GM12878 (cell line): Measurements from ENCODE around the gene GTF3A. TPM values are rescaled to one million over a fixed set of nuclear protein-coding genes. Genes with fewer than 3 reads are reported as not detected.

Source experiments
- ATAC-seq: fragments of 200-7000 bp; cut with Tn5 transposase; 3 replicates; pipeline ENCODE4 v1.9.1; 2020; ENCODE audit warnings: mild to moderate bottlenecking, moderate library complexity
- BruUV-seq: library from RNA; stranded (reverse); fragments of 400-500 nt; replicated peaks from 2 replicates; lab custom pipeline; 2021; lab: Mats Ljungman, UMichigan
- CTCF ChIA-PET: fragments of 300-600 bp; sonication (Branson Sonifier 250); formaldehyde crosslinking; extraction: SDS; loops from one replicate; lab custom pipeline; 2021; ENCODE audit warnings: inconsistent platforms; lab: Yijun Ruan, JAX
- POLR2A ChIA-PET: fragments of 350-600 bp; formaldehyde crosslinking; extraction: SDS; loops from one replicate; lab custom pipeline; 2021; ENCODE audit warnings: inconsistent platforms; lab: Charles Lee
- RAD21 ChIA-PET: fragments of 300-600 bp; sonication (Branson Sonifier 250); formaldehyde crosslinking; loops from one replicate; lab custom pipeline; 2023; ENCODE audit warnings: antibody characterized with exemption; ENCODE audit not compliant: unreplicated experiment; lab: Charles Lee
- SMC1A ChIA-PET: fragments of 300-600 bp; sonication (Branson Sonifier 250); formaldehyde crosslinking; loops from one replicate; lab custom pipeline; 2023; ENCODE audit not compliant: unreplicated experiment, uncharacterized antibody; lab: Charles Lee
- DNase-seq: peaks from one replicate; pipeline ENCODE4 v3.0.0-alpha.2; 2011; ENCODE audit warnings: low read depth, low spot score
- FAIRE-seq: peaks from 3 replicates; lab custom pipeline; 2011; peaks lifted over from hg19 to GRCh38; lab: Jason Lieb, UNC
- H2AFZ ChIP-seq: 2 replicates; pipeline ENCODE4 v1.6.0; 2011; ENCODE audit warnings: low read depth, low read length, control low read depth; ENCODE audit not compliant: control insufficient read depth
- H3K27ac ChIP-seq: 2 replicates; pipeline ENCODE4 v1.5.1; 2011; ENCODE audit warnings: control low read depth; ENCODE audit not compliant: control insufficient read depth, insufficient read depth
- H3K27me3 ChIP-seq, 2 experiments: replicated peaks in 1 of 2; 2 replicates each; pipeline versions ENCODE4 v1.6.0 to v1.6.1; 2011; ENCODE audit warnings: low read length in 1 of 2; ENCODE audit not compliant: control insufficient read depth in 2 of 2, insufficient read depth in 2 of 2
- H3K36me3 ChIP-seq, 2 experiments: 2 replicates each; pipeline ENCODE4 v1.5.1; 2011; ENCODE audit warnings: low read length in 1 of 2; ENCODE audit not compliant: control insufficient read depth in 2 of 2, insufficient read depth in 2 of 2
- H3K4me1 ChIP-seq: 2 replicates; pipeline ENCODE4 v1.6.1; 2011; ENCODE audit warnings: mild to moderate bottlenecking, low read length, moderate library complexity, mixed read lengths; ENCODE audit not compliant: control insufficient read depth, insufficient read depth
- H3K4me2 ChIP-seq: 2 replicates; pipeline ENCODE4 v1.6.0; 2011; ENCODE audit warnings: control low read depth; ENCODE audit not compliant: control insufficient read depth, insufficient read depth
- H3K4me3 ChIP-seq: fragments of 200-600 bp; sonication (generic); 2 replicates; pipeline ENCODE4 v1.5.1; 2016
- H3K79me2 ChIP-seq: 2 replicates; pipeline ENCODE4 v1.6.0; 2011; ENCODE audit warnings: low read length; ENCODE audit not compliant: control insufficient read depth, insufficient read depth
- H3K9ac ChIP-seq: 2 replicates; pipeline ENCODE4 v1.8.0; 2011; ENCODE audit warnings: low read length, control low read depth, mixed read lengths; ENCODE audit not compliant: control insufficient read depth, insufficient read depth
- H3K9me3 ChIP-seq: replicated peaks from 3 replicates; pipeline ENCODE4 v1.5.1; 2011; ENCODE audit warnings: mild to moderate bottlenecking, low read length; ENCODE audit not compliant: control insufficient read depth, insufficient read depth
- H4K20me1 ChIP-seq: 2 replicates; pipeline ENCODE4 v1.6.0; 2011; ENCODE audit not compliant: control insufficient read depth, insufficient read depth
- BCLAF1 ChIP-seq: fragments of 450-650 bp; IDR thresholded peaks from 2 replicates; pipeline ENCODE4 v1.6.1; 2017; ENCODE audit warnings: antibody characterized with exemption, mild to moderate bottlenecking, moderate library complexity
- EED ChIP-seq: sonication (generic); IDR thresholded peaks from 2 replicates; pipeline ENCODE4 v1.6.1; 2016; ENCODE audit warnings: antibody characterized with exemption, low read depth
- FOXM1 ChIP-seq: IDR thresholded peaks from 2 replicates; pipeline ENCODE4 v1.6.1; 2012; ENCODE audit warnings: low read depth, mild to moderate bottlenecking, inconsistent platforms, low read length, moderate library complexity
- KLF5 ChIP-seq: fragments of 450-650 bp; IDR thresholded peaks from 2 replicates; pipeline ENCODE4 v1.6.1; 2014; ENCODE audit warnings: mild to moderate bottlenecking; ENCODE audit not compliant: partially characterized antibody
- MYB ChIP-seq: fragments of 150-350 bp; IDR thresholded peaks from 2 replicates; pipeline ENCODE4 v1.6.1; 2014; ENCODE audit warnings: mild to moderate bottlenecking, low read depth, low read length, borderline replicate concordance
- WGBS: methylation state at CpG from one replicate; pipeline ENCODE4 v1.1.6; 2016; ENCODE audit warnings: low lambda C conversion rate; ENCODE audit not compliant: insufficient replicate concordance, insufficient coverage; ENCODE audit errors: missing lambda C conversion rate; 5-methylcytosine and 5-hydroxymethylcytosine counted together
- in situ Hi-C: fragments of 300-500 bp; cut with MboI; formaldehyde crosslinking; loops from 9 replicates; pipeline ENCODE4 v1.14.3; 2018; ENCODE audit warnings: mixed read lengths
- intact Hi-C: fragments of 100-400 bp; cut with micrococcal nuclease; formaldehyde crosslinking; loops from one replicate; pipeline ENCODE4 v1.14.2; 2022; ENCODE audit not compliant: unreplicated experiment
- polyA plus RNA-seq, 11 experiments: library from polyadenylated mRNA; depleted of rRNA in 4 of 11; unstranded in 6 of 11; stranded (reverse) in 5 of 11; fragments of >200 nt; fragmentation: Nextera tagmentation in 4 of 11; fragmentation: Illumina TruSeq in 1 of 11; extraction: Ambion mirVana in 4 of 11; extraction: Trizol in 1 of 11; gene quantifications; 1 replicate in 1 of 11; 2 replicates in 10 of 11; pipeline versions ENCODE4 v1.2.1 to v1.2.3, GENCODE V29; 2011 to 2016; ENCODE audit warnings: inconsistent platforms in 2 of 11, missing spikeins in 2 of 11, low read depth in 1 of 11
- total RNA-seq, 4 experiments: library from RNA; depleted of rRNA in 3 of 4; stranded (reverse); fragments of >200 nt in 3 of 4; fragmentation: Illumina TruSeq in 1 of 4; extraction: Trizol in 1 of 4; gene quantifications; 2 replicates each; pipeline versions ENCODE4 v1.2.1 to v1.2.3, GENCODE V29; 2013 to 2021
- TF ChIP-seq, protein P1 (sequence below): IDR thresholded peaks from 2 replicates; pipeline ENCODE4 v1.6.1; 2012; ENCODE audit warnings: low read length, inconsistent platforms
- TF ChIP-seq, protein P2 (sequence below): fragments of 450-650 bp; IDR thresholded peaks from 2 replicates; pipeline ENCODE4 v1.6.1; 2016; ENCODE audit warnings: mild to moderate bottlenecking

The GTF3A gene
- total and polyA plus RNA-seq, 10 of the 15 experiments (the other 5 are each of a cell fraction or from before 2014, with no cell fraction given): 74.2 to 524 (median 216) TPM

- H3K4me2 ChIP-seq: peak overlapping the region; percentile 98
- no peaks in the 10 kb centered on the region for H3K36me3 ChIP-seq
- ATAC-seq (no peak), DNase-seq (no peak), FAIRE-seq (no peak)
- peak overlapping the region; percentile 88 for H2AFZ ChIP-seq
- BruUV-seq: TSS peak; percentile 77
- peaks cover 22% of the 10 kb centered on the region for H3K79me2 ChIP-seq
- H3K9ac ChIP-seq: peak overlapping the region; percentile 91
- no peaks in the 10 kb centered on the region for H4K20me1 ChIP-seq
- H3K27me3 ChIP-seq: no peaks in the 10 kb centered on the region
- RAD21 ChIA-PET: interaction anchor here (1.2 to 4.8 kb wide), 2 partner anchors 9 to 23 kb away, joined by 3 to 32 read pairs; partner anchors contain the start of gene GTF3A
- intact Hi-C loops (no loop called here), in situ Hi-C loops (no loop called here)
- SMC1A ChIA-PET: interaction anchor here (3.6 kb wide), 1 partner anchor 22 kb away, joined by 41 read pairs; the partner anchor contains the start of gene GTF3A
- CTCF ChIA-PET: interaction anchor here (6.0 kb wide), 1 partner anchor 23 kb away, joined by 30 read pairs; the partner anchor contains the start of gene GTF3A
- H3K4me1 ChIP-seq: peaks cover 11% of the 10 kb centered on the region
- WGBS: 64% methylated on average over 15 of the region's 15 CpGs
- POLR2A ChIA-PET: interaction anchor here (1.6 to 2.6 kb wide), 3 partner anchors 22 to 172 kb away, joined by 4 to 16 read pairs (median 6); partner anchors contain the start of genes GTF3A and LNX2
- TF ChIP-seq EED: no peak
- TF ChIP-seq KLF5: no peak
- TF ChIP-seq FOXM1: no peak
- TF ChIP-seq MYB: no peak
- no peak for TF ChIP-seq BCLAF1
- TF ChIP-seq, protein P1, sequence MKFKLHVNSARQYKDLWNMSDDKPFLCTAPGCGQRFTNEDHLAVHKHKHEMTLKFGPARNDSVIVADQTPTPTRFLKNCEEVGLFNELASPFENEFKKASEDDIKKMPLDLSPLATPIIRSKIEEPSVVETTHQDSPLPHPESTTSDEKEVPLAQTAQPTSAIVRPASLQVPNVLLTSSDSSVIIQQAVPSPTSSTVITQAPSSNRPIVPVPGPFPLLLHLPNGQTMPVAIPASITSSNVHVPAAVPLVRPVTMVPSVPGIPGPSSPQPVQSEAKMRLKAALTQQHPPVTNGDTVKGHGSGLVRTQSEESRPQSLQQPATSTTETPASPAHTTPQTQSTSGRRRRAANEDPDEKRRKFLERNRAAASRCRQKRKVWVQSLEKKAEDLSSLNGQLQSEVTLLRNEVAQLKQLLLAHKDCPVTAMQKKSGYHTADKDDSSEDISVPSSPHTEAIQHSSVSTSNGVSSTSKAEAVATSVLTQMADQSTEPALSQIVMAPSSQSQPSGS: no peak
- TF ChIP-seq, protein P2, sequence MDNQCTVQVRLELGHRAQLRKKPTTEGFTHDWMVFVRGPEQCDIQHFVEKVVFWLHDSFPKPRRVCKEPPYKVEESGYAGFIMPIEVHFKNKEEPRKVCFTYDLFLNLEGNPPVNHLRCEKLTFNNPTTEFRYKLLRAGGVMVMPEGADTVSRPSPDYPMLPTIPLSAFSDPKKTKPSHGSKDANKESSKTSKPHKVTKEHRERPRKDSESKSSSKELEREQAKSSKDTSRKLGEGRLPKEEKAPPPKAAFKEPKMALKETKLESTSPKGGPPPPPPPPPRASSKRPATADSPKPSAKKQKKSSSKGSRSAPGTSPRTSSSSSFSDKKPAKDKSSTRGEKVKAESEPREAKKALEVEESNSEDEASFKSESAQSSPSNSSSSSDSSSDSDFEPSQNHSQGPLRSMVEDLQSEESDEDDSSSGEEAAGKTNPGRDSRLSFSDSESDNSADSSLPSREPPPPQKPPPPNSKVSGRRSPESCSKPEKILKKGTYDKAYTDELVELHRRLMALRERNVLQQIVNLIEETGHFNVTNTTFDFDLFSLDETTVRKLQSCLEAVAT: peak; percentile 96
- H3K9me3 ChIP-seq: no peaks in the 10 kb centered on the region
- peak overlapping the region; percentile 86 for H3K27ac ChIP-seq
- H3K4me3 ChIP-seq: peak overlapping the region; percentile 87
Measured at GRCh38 chr13:27449081-27449603, 24.7 kb downstream of the GTF3A start.
